NCI-H128 (cell line): ENCODE results near the gene CCNL2.
"Not testable (repeated sequence)": the region's sequence is repeated elsewhere in the genome, so short reads cannot be mapped to it uniquely, and the experiment has no call there.

Source experiments
- DNase-seq: peaks from one replicate; lab custom pipeline; 2025; ENCODE audit not compliant: unreplicated experiment; lab: John Stamatoyannopoulos, UW

The CCNL2 gene

GRCh38 chr1:1432274-1432950, 33.3 kb upstream of the CCNL2 start:
- no peak for DNase-seq

- DNase-seq: no peak
Measured at GRCh38 chr1:1431845-1432273, 32.7 kb upstream of the CCNL2 start.

GRCh38 chr1:1430992-1431844, 32.1 kb upstream of the CCNL2 start:
- DNase-seq: no peak

GRCh38 chr1:1430114-1430982, 31.2 kb upstream of the CCNL2 start:
- no peak for DNase-seq

- DNase-seq: no peak
Measured at GRCh38 chr1:1429671-1430073, 30.5 kb upstream of the CCNL2 start.

- DNase-seq: not testable (repeated sequence)
Measured at GRCh38 chr1:1428967-1429366, 29.8 kb upstream of the CCNL2 start.

GRCh38 chr1:1428174-1428573, 29.0 kb upstream of the CCNL2 start:
- no peak for DNase-seq

- no peak for DNase-seq
Measured at GRCh38 chr1:1427820-1428148, 28.6 kb upstream of the CCNL2 start.

- DNase-seq: no peak
Measured at GRCh38 chr1:1427106-1427819, 28.1 kb upstream of the CCNL2 start.

GRCh38 chr1:1426496-1427105, 27.5 kb upstream of the CCNL2 start:
- DNase-seq: no peak

GRCh38 chr1:1425753-1426495, 26.8 kb upstream of the CCNL2 start:
- DNase-seq: no peak

- no peak for DNase-seq
Measured at GRCh38 chr1:1425426-1425752, 26.3 kb upstream of the CCNL2 start.

- no peak for DNase-seq
Measured at GRCh38 chr1:1424707-1425106, 25.6 kb upstream of the CCNL2 start.

GRCh38 chr1:1423245-1423597, 24.1 kb upstream of the CCNL2 start:
- no peak for DNase-seq

- no peak for DNase-seq
Measured at GRCh38 chr1:1422465-1423244, 23.5 kb upstream of the CCNL2 start.

GRCh38 chr1:1421907-1422464, 22.9 kb upstream of the CCNL2 start:
- no peak for DNase-seq

GRCh38 chr1:1421147-1421906, 22.2 kb upstream of the CCNL2 start, which contains the start of gene ANKRD65:
Gene ANKRD65 (minus strand): TSS chr1:1421276. CDS start chr1:1421005, 271 bp downstream.
- DNase-seq: no peak

- no peak for DNase-seq
Measured at GRCh38 chr1:1420654-1421141, 21.6 kb upstream of the CCNL2 start.
